ENCODE data around the gene ZMYND8.

- TF ChIP-seq GATA2 (IDR thresholded peaks at IDR 0.05; ENCODE audit: low read depth, low read length) (no peak), GATA3 (IDR thresholded peaks at IDR 0.05; ENCODE audit: low read depth, low read length) (no peak)
These were observed 152.3 kb downstream of the ZMYND8 start for GRCh38 chr20:47204008-47204849.

Measured in SH-SY5Y (cell line).